Measurements from ENCODE around the gene PRPH.

Gene PRPH

GRCh38 chr12:49347311-49348193 is 52.6 kb downstream of the PRPH start:
- peak; percentile 90 for FAIRE-seq

More at GRCh38 chr12:49347311-49348193, 52.6 kb downstream of the PRPH start:
- no peak for TF ChIP-seq POLR2AphosphoS5 (IDR thresholded peaks at IDR 0.05; ENCODE audit: low read depth, low read length)
- TF ChIP-seq POLR2A (IDR thresholded peaks at IDR 0.05; ENCODE audit: low read depth, low read length) = no peak
- no peak for TF ChIP-seq TAF1 (IDR thresholded peaks at IDR 0.05; ENCODE audit: borderline replicate concordance, low read depth, low read length)
- DNase-seq (ENCODE audit: insufficient read length) = peak; percentile 94
